HTERT RPE-1 (cell line): ENCODE measurements around the gene CAMKK2.
"Not testable (repeated sequence)": the region's sequence is repeated elsewhere in the genome, so short reads cannot be mapped to it uniquely, and the experiment has no call there.

Experiments used
- in situ Hi-C: fragments of 300-500 bp; cut with MboI; formaldehyde crosslinking; loops from 4 replicates; pipeline ENCODE4 v1.14.3; 2020; ENCODE audit warnings: low sequenced_read_pairs

Gene CAMKK2

GRCh38 chr12:121296618-121297434 is at the start of gene CAMKK2:
CAMKK2 (minus strand) TSS chr12:121296709; CDS start chr12:121274526, 22,183 bp downstream.
- in situ Hi-C loops = no loop called here

- in situ Hi-C loops = no loop called here
Measured at GRCh38 chr12:121345151-121345815, 48.8 kb upstream of the CAMKK2 start.

GRCh38 chr12:121344506-121344905 is 48.0 kb upstream of the CAMKK2 start:
- in situ Hi-C loops = no loop called here

GRCh38 chr12:121337416-121337815 is 40.9 kb upstream of the CAMKK2 start:
- in situ Hi-C loops = no loop called here

GRCh38 chr12:121334513-121335343 is 38.2 kb upstream of the CAMKK2 start:
- in situ Hi-C loops = no loop called here

GRCh38 chr12:121333747-121334146 is 37.2 kb upstream of the CAMKK2 start:
- in situ Hi-C loops = no loop called here

- in situ Hi-C loops = no loop called here
Measured at GRCh38 chr12:121331248-121331647, 34.7 kb upstream of the CAMKK2 start.

- in situ Hi-C loops = no loop called here
Measured at GRCh38 chr12:121330692-121331091, 34.2 kb upstream of the CAMKK2 start.

GRCh38 chr12:121330195-121330594 is 33.7 kb upstream of the CAMKK2 start:
- in situ Hi-C loops = no loop called here

GRCh38 chr12:121328620-121329019 is 32.1 kb upstream of the CAMKK2 start:
- in situ Hi-C loops = no loop called here

GRCh38 chr12:121326996-121327674 is 30.6 kb upstream of the CAMKK2 start:
- in situ Hi-C loops = no loop called here

- in situ Hi-C loops = no loop called here
Measured at GRCh38 chr12:121325922-121326396, 29.4 kb upstream of the CAMKK2 start.

GRCh38 chr12:121323908-121324307 is 27.4 kb upstream of the CAMKK2 start:
- in situ Hi-C loops = no loop called here

GRCh38 chr12:121318121-121318520 is 21.6 kb upstream of the CAMKK2 start:
- in situ Hi-C loops = no loop called here

GRCh38 chr12:121314431-121314830 is 17.9 kb upstream of the CAMKK2 start:
- in situ Hi-C loops = no loop called here

GRCh38 chr12:121310231-121310630 is 13.7 kb upstream of the CAMKK2 start:
- in situ Hi-C loops = not testable (repeated sequence)

- in situ Hi-C loops = not testable (repeated sequence)
Measured at GRCh38 chr12:121307397-121307796, 10.9 kb upstream of the CAMKK2 start.

- in situ Hi-C loops = no loop called here
Measured at GRCh38 chr12:121304306-121304705, 7.8 kb upstream of the CAMKK2 start.

- in situ Hi-C loops = no loop called here
Measured at GRCh38 chr12:121301876-121302275, 5.4 kb upstream of the CAMKK2 start.

GRCh38 chr12:121300083-121300819 is 3.7 kb upstream of the CAMKK2 start:
- in situ Hi-C loops = no loop called here
